Frontal cortex (tissue), 4 donors: ENCODE measurements around the gene SGPP2. TPM values are rescaled to one million over a fixed set of nuclear protein-coding genes. Genes with fewer than 3 reads are reported as not detected.
A peak's percentile ranks its signal among the peaks of the same experiment; 100 is the strongest.
"Not testable (repeated sequence)": the region's sequence is repeated elsewhere in the genome, so short reads cannot be mapped to it uniquely, and the experiment has no call there.

Experiments used
- DNase-seq, 2 donors: peaks; one replicate each; pipeline ENCODE4 v3.0.0; 2012; ENCODE audit warnings: low spot score in 2 of 2
- FAIRE-seq: peaks from 2 replicates; lab custom pipeline; 2012; peaks lifted over from hg19 to GRCh38; lab: Jason Lieb, UNC
- total RNA-seq: library from RNA; depleted of rRNA; stranded (reverse); fragments of >200 nt; gene quantifications from one replicate; pipeline ENCODE4 v1.2.3, GENCODE V29; 2014
- donor health status: control.
- donor health status: control.
- donor health status: control.

Gene SGPP2, protein sequence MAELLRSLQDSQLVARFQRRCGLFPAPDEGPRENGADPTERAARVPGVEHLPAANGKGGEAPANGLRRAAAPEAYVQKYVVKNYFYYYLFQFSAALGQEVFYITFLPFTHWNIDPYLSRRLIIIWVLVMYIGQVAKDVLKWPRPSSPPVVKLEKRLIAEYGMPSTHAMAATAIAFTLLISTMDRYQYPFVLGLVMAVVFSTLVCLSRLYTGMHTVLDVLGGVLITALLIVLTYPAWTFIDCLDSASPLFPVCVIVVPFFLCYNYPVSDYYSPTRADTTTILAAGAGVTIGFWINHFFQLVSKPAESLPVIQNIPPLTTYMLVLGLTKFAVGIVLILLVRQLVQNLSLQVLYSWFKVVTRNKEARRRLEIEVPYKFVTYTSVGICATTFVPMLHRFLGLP
- 0.82 TPM for total RNA-seq

DNA sequence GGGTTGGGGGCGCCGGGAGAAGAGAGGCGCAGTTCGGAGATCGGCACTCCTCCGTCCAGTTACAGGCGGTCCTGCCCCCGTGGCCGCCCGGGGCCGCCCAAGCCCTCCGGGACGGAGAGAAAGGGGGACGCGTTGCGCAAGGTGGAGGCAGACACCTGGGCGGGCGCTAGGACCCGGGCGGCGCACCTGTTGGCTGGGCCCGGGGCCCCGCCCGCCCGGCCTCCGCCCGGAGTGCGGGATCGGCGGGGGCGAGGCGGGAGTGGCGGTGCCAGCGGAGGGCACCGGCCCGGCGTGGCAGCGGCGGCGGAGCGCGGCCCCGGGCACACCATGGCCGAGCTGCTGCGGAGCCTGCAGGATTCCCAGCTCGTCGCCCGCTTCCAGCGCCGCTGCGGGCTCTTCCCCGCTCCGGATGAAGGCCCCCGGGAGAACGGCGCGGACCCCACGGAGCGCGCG, at the start of gene SGPP2:
TSS of gene SGPP2 (plus strand) at position 268 of the 453 bp plus-strand sequence. CDS start at position 328, 60 bp downstream.
- no peak for FAIRE-seq
- DNase-seq, result peak; percentile 28 to 57

GRCh38 chr2:222375798-222376197, 48.5 kb upstream of the SGPP2 start:
- FAIRE-seq, result no peak
- DNase-seq, result no peak

GRCh38 chr2:222380456-222380855, 43.9 kb upstream of the SGPP2 start:
- no peak for FAIRE-seq
- DNase-seq, result no peak

DNA sequence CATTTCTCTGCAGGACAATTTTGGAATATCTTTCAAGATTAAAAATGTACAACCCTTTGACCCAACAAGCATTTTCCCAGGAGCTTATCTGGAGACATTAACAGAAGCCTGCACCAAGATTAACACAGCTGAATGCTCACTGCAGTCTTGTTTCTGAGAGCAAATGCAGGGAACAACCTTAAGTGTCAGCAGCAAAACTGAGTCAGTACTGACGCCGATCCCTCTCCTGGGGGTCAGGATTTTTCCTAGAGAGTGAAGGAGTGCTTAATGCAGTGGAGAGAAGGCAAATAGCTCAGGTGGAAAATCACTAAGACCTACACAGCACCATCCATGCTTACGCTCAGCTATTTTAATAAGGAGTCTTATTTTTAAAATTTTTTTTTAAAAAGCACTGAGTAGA, 42.8 kb upstream of the SGPP2 start:
- DNase-seq (no peak), FAIRE-seq (no peak)

DNA sequence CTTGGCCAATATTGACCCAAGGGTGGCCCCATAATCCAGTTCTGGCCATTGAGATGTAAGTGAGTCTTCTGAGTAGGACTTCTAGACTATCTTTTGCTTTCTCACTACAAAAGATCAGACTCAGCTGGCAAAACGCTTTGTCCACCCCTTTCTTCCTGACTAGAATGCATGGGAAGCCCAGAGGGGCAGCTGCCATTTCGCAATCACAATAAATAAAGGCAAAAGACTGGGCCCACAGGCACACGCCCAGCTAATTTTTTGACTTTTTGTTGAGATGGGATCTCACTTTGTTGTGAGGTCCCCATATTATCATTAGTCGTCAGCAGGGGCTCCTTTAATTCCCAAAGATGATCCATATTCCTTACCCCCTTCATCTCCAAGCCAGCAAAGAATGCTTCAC, 41.1 kb upstream of the SGPP2 start:
- FAIRE-seq (no peak), DNase-seq (no peak)

- no peak for FAIRE-seq
- DNase-seq, result no peak
Measured at GRCh38 chr2:222391743-222392285, 32.5 kb upstream of the SGPP2 start.

GRCh38 chr2:222393733-222394267, 30.5 kb upstream of the SGPP2 start:
- no peak for FAIRE-seq
- DNase-seq, result no peak

DNA sequence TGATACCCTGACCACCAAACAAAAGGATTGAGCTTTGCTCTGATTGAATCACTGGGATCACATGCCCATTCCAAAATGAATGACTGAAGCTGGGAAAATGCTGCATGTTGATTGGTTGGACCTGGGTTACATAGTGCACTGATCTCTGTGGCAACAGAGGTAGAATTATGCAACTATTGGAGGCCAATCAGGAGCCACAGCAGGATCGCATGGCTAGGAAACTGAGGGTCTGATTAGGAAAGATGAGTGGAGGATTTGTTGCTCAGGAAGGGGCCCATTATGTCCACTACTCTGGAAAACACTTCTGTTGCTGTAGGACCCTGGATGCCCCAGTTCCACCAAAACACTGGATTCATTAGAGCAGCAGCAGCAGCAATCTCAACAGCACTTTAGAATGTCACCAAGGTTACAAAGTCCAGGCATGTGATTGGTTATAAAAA, 25.9 kb upstream of the SGPP2 start:
- DNase-seq (no peak), FAIRE-seq (no peak)

- DNase-seq, result no peak
Measured at GRCh38 chr2:222399038-222399783, 25.1 kb upstream of the SGPP2 start.

GRCh38 chr2:222404151-222404905, 20.0 kb upstream of the SGPP2 start:
- FAIRE-seq, result no peak

More at GRCh38 chr2:222399038-222399783, 25.1 kb upstream of the SGPP2 start:
- no peak for FAIRE-seq

DNA sequence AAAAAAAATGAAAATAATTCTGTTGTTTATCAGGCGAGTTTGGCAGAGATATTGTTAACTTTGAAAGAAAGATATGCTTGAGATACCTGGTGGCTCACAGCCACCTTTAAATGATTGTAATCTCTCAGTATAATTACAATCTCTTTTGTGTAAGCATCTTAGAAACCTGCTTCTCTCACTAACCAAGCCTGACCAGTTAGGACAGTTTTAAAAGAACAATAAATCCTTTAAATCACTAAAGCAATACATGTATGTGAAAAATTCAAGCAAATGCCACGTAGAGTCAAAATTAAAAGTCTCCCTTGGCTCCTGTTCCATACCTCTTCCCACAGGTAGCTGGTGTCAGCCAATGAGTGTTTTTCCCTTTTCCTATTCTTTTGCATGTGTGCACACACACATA, 15.7 kb upstream of the SGPP2 start:
- no peak for FAIRE-seq

More at GRCh38 chr2:222404151-222404905, 20.0 kb upstream of the SGPP2 start:
- DNase-seq, result no peak

DNA sequence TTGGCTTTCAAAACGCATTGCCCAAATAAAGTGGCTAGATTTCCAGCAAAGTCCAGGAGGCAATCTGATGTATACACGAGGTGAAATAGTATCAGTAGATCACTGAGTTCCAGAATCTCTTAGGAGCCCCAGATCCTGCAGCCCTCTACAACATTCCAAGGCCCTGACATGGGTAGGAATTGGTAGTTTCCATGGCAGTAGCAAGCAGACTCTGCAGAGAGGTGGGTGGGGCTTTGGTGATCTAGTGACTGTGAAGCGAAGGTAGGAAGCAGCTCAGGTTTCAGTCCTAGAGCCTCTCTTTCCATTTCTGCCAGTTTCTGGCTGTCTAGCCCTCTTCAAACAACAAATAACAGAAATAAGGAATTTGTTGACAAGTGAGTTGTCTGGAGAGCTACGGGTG, 13.8 kb upstream of the SGPP2 start:
- no peak for DNase-seq
- no peak for FAIRE-seq

More for the DNA sequence above, 15.7 kb upstream of the SGPP2 start:
- DNase-seq, result no peak

- not testable (repeated sequence) for FAIRE-seq, DNase-seq
Measured at GRCh38 chr2:222412334-222412733, 12.0 kb upstream of the SGPP2 start.

DNA sequence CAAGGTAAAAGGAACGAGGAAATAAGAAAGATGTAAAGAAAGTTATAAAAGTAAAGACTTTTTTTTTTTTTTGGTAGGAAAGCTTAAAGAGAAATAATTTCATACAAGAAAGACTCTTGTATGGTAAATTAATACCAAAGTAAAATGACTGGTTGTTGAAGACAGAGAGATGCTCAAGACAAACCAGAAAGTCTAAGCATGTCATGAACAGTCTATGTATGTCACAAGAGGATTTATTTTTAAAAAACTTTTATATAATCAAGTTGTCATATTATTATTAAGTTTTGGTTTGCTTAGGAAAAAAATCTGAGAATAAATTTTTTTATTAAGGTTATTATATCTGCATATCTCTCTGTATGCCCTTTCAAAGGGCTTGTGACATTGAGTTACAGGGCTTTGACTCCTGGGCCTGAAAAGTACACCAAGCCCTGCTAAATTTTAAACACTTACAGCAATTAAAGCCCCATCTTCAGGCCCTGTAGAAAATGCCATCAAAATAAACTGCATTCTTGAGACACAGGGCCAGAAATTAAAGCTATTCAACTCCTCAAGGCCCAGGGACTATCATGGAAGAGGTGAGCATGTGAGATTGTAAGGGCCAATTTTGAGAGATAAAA, 10.9 kb upstream of the SGPP2 start:
- DNase-seq (no peak), FAIRE-seq (no peak)

GRCh38 chr2:222418739-222419138, 5.6 kb upstream of the SGPP2 start:
- no peak for DNase-seq
- no peak for FAIRE-seq

- DNase-seq (no peak), FAIRE-seq (no peak)
Measured at GRCh38 chr2:222420508-222420907, 3.8 kb upstream of the SGPP2 start.

DNA sequence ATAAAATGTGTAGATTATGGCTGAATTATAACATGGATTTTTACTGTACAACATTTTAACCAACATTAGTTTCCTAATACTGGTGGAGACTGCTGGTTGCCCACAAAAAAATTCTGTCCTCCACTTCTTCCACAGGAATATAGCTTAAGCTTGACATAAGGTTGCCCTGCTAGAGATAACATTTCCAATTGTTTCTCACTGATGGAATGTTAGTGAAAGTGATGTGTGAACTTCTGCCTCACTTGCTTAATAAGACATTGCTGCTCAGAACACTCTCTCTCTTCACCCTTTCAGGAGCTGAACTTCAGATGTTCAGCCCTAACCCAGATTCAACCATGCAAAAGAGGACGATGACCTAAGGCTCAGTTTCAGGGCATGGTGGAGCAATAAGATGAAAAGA, 2.7 kb upstream of the SGPP2 start:
- DNase-seq, result no peak
- no peak for FAIRE-seq

- FAIRE-seq, result no peak
- DNase-seq, result no peak
Measured at GRCh38 chr2:222423186-222423585, 1.2 kb upstream of the SGPP2 start.

- no peak for FAIRE-seq
Measured at GRCh38 chr2:222423632-222424275, 589 bp upstream of the SGPP2 start.

More at GRCh38 chr2:222423632-222424275, 589 bp upstream of the SGPP2 start:
- peak in 1 of 2 donors; percentile 23 for DNase-seq
